ENCODE data around the gene PKIG.
"Not testable (repeated sequence)": the region's sequence is repeated elsewhere in the genome, so short reads cannot be mapped to it uniquely, and the experiment has no call there.

PKIG gene

DNA sequence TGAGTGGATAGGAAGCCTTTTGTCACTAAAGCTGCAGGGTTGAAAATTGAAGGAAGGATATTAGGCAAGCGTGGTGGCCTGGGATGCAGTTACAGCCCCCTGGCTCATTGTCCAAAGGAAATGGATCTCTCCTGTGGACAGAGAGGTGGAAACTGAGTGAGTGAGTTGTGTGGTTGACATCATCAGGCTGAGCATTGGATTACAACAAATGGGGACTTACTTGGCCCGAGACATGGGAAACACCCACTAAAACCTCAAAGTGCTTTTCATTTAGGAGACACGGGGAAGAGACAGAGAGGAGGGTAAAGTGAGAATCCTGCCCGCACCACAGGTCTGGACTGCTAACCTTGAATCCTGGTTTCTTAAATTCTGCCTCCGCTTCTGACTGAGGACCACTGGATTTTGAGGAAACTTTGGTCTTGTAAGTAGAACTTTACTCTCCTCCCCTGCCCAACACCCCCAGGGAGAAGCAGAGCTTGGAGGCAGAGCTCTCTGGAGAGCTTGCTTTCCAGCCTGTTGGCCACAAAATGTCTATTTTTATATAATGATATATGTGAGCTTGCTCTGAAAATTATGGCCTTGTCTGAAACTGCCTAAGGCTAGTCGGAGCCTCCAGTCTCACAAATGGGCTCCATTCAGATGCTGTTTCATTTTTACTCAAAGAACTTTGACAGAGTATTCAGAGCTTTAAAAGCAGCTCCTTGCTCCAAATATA, at the start of gene PKIG:
TSS of gene PKIG (plus strand) at position 269 of the 715 bp plus-strand sequence. CDS start 31,978 bp downstream, outside the sequence.
- no peak for DNase-seq

DNA sequence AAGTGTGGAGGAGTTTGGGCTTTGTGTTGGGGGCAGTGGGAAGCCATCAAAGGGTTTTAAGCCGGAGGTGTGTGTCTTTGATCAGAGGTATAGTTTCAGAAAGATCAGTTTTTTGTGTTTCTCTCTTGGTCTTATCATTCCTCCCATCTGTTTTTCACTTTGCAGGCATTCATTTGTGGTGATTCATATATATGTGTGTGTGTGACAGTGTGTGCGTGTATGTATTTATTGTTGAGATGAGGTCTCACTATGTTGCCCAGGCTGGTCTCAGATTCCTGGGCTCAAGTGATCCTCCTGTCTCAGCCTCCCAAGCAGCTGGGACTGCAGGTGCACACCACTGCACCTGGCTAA, 49.4 kb upstream of the PKIG start:
- DNase-seq: no peak

DNA sequence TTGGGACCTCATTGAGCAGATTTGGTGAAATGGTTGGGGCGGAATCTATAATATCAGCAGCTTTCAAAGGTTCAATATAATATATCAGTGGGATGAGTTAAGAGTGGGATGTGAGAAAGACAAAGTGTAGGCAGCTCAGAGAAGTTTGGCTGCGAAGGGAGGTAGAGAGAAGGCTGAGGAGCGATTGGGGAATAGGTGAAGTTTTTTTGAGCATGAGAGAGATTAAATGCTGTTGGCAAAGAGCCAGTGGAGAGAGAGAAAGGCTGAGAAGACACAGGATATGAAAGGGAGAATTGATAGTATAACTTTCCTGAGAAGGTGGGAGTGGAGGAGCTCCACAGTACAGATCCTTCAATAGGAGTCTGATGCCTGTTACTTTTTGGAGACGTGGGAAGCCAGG, 48.5 kb upstream of the PKIG start:
- DNase-seq: no peak

GRCh38 chr20:44536175-44536574, 46.2 kb upstream of the PKIG start:
- no peak for DNase-seq

- DNase-seq: no peak
These were observed 44.4 kb upstream of the PKIG start for GRCh38 chr20:44537993-44538392.

DNA sequence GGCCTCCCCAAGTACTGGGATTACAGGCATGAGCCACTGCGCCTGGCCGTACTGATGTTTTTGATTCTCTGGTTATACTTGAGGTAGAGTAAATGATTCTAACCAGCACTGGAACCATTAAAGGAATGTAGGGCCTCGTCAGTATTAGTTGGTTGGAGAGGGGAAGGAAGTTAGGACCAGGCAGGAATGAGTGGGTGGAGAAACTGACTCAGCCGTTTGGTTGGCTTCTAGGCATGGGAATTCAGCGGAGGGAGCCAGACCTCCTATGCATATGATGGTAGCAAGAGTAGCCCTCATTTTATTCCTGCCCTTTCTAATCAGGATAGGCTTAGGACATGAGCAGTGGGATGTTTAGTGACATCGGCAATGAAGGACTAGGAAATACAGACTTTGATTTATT, 41.5 kb upstream of the PKIG start:
- DNase-seq: no peak

DNA sequence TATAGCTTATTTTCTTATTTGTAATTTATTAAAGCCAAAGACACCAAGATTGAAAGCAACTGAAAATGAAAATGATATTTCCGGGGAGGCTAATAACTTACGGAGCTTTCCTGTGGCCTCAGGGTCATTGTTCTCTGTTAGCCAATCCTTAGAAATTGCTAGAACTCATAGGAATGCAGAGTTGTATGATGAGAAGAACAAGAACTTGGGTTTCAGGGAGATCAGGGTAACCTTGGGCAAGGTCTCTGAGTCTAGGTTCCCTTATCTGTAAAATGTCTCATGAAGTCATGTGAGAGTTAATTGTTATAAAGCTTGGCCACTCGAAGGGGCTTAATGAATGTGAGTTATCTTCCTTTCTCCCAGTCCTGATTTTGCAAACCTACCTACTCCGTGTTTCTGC, 40.4 kb upstream of the PKIG start:
- no peak for DNase-seq

DNA sequence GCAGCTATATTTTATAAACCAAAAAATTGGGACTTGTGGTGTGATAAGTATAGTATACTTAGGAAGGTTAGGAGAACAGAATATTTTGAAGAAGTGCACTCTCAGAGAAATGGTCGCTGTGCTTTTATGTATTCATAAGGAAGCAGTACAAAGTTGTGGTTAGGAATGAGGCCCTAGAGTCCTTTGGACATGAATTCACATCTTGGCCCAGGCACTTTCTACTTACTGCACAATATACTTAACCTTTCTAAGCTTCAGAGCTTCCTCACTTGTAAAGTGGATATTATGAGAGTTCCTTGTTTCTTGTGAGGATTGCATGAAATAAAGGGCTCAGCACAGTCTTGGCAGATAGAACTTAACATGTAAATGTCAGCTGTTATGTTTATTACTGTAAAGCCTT, 39.5 kb upstream of the PKIG start:
- no peak for DNase-seq

GRCh38 chr20:44543358-44543757, 39.0 kb upstream of the PKIG start:
- no peak for DNase-seq

DNA sequence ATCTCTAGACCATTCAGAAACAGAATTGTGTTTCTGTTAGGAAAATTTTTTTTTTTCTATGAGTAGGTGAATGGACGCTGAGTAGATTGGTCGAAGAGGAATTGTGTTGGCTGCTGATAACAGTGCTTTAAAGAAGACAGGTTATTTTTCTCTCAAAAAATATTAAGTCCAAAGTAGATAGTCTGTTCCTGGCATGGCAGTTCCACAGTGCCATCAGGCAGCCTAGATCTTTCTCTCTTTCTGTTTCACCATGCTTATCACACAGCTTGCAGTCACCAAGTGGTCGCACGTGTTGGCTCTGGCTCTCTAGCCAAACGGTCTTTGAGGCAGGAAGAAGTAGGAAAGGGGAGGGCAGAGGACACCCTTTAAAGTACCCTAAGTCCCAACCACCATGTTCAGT, 38.1 kb upstream of the PKIG start:
- DNase-seq: no peak

DNA sequence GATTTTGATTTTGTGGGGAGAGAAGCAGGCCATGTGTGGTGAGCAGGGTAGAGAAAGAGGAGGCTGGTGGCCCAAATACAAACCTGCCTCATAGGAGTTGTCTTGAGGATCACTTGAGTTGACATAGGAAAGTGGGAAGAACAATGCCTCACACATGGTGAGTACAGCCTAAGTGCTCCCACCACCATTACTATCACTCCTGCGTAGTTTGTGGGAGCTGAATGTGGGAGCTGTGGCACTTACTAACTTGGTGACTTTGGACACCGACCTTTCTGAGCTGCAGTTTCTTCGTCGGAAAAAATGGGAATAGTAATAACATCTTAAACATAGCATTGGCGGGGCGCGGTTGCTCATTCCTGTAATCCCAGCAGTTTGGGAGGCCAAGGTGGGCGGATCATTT, 35.0 kb upstream of the PKIG start:
- DNase-seq: no peak

DNA sequence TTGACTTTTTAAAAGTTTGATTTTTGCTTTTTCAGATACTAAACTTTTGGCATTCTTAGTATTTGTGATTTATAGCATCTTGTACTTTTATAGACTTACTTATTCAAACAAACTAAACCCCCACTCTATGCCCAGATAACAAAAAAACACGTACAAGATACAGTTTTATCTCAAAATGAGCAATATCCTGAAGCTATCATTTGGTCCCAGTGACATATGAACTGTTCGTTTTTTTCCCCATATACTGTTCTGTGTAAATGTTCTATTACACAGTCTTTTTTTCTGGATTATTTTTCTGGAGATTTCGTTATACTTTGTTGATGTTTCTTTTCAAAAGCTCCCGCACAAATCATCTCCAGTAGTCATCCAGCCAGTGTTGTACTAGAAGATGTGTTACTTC, 33.3 kb upstream of the PKIG start:
- no peak for DNase-seq

DNA sequence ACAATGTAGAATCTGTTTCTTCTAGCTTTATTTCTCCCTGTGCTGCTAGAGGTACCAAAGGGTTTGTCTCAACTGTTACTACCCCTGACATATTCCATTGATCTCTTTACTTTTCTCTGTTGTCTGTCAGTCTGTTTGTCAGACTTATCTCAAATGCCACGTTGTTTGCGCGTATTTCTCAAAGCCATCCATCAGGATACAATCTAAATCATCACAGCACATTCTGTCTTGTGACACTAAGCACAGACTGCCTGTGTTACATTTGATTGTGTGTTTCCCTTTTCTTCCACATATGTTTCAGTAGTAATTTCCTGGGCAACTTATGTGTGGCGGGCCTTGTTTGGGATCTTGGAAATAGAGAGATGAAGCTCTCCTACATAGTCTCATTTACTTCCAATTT, 30.3 kb upstream of the PKIG start:
- no peak for DNase-seq

DNA sequence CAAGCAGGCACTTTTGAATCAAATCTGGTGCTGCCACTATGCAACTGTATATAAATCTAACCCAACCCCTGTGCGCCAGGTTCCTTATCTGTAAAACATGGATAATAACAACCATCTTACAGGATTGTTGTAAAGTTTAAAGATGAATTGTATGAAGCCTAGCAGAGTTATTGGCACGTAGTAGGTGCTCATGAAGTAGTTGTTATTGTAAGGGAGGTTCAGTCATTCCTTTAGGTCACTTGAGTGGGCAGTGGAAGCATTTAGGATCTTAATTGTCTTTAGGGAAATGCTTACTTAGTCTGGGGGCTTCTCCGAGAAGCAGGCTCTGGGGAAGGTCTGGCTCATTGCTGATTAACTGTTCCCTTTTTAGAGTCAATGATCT, 29.8 kb upstream of the PKIG start:
- no peak for DNase-seq

- no peak for DNase-seq
These were observed 29.1 kb upstream of the PKIG start for GRCh38 chr20:44552950-44553908.

DNA sequence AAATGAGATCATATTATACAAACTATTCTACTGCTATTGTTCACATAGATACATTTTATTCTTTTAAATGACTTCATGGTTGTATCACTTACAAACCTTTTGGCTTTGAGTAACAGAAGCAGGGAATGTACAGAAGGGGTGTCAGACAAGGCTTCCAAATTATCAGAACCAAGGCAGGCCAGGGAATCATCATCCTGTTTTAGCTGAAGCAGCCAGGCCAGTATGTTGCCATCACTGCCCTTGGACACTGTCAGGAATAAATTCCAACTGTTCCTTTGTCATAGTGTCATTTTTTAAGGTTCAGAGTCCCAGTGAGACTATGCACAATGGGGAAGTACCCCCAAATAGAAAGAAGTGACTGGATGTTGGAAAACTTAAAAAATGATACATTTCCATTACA, 23.1 kb upstream of the PKIG start:
- no peak for DNase-seq

GRCh38 chr20:44560229-44560628, 22.1 kb upstream of the PKIG start:
- no peak for DNase-seq

GRCh38 chr20:44560818-44561217, 21.6 kb upstream of the PKIG start:
- not testable (repeated sequence) for DNase-seq

DNA sequence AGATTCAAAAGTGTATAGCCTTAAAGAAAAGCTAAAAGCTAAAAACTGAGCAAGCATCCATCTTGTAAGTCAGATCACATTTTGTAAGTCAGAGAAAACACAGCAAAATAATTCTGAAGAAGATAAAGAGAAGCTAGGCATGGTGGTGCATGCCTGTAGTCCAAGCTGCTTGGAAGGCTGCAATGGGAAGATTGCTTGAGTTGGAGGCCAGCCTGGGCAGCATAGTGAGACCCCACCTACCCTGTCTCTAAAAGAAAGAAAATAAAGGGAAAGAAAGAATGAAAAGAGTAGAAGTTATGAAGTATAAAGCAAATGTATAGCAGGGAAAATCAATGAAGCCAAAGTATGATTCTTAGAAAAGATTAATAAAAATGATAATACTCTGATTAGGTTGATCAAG, 20.5 kb upstream of the PKIG start:
- no peak for DNase-seq

- no peak for DNase-seq
These were observed 16.4 kb upstream of the PKIG start for GRCh38 chr20:44566018-44566417.

DNA sequence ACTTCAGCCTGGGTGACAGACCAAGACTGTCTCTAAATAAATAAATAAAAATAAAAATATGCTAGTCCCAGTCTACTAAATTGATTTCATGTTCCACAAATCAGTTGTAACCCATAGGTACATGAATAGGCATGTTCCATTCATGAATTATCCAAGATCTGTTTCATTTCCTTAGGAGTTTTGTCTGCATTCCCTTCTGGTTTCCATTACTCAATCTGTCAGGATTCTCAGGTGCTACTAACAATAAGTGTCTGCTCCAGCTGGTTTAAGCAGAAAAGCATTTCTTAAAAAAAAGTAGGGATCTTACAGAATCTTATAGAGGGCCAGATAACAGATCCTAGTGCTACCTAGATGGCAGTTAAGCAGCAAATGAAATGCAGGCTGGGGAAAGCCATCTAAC, 15.6 kb upstream of the PKIG start:
- no peak for DNase-seq

DNA sequence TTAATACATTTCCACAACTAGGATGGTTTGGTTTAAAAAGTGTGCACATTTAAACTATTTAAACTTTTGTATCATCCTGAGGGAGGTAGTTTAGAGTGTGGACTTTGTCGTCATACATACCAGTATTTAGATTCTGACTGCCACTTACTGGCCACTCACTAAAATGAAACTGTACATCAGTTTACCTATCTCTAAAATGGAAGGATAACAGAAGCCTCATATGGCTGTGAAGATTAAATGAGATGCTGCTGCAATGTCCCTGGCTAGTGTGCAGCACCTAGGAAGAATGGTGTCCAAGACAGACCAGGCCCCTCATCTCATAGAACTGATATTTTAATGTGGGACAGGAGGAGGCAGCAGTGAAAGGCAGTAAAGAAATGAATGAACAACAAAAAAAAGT, 12.0 kb upstream of the PKIG start:
- DNase-seq: no peak

DNA sequence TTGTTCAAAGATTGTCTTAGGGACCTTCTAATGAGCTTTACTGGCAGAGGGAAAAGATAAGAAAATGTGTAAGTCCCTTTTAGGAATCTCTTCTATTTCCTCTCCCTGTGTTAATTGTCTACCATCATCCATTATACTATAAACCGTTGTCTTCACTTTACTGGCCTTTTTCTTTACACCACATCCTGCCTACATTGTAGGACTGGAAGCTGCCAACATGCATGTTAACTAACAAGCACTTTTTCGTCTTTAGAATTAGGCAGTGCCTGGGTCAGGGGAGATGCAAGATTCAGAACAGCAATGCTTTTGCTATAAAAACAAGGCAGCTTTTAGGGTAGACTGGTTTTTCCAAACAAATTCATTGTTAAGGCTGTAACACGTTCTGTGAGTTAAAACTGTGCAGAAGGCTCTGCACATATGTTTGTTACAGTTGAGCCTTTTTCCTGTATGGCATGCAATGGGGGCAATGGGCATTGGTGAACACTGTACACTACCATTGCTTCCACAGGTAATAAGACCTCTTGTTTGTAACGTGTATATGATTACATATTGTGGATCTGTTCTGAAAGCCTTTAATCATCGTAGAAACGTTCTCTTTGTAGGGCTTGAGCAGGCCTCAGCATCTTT, 10.9 kb upstream of the PKIG start:
- DNase-seq: no peak

All from CD4-positive, alpha-beta T cell treated with Interleukin-15 for 1 hour (primary cell).